Amniotic epithelial cell (primary cell): ENCODE data around the gene ORM2.
"Not testable (repeated sequence)": the region's sequence is repeated elsewhere in the genome, so short reads cannot be mapped to it uniquely, and the experiment has no call there.

Experiments used
- DNase-seq: peaks from one replicate; pipeline ENCODE4 v3.0.0-alpha.2; 2010; ENCODE audit warnings: low read depth

ORM2 gene

GRCh38 chr9:114314881-114315722 lies 14.6 kb upstream of the ORM2 start:
- DNase-seq, result no peak

DNA sequence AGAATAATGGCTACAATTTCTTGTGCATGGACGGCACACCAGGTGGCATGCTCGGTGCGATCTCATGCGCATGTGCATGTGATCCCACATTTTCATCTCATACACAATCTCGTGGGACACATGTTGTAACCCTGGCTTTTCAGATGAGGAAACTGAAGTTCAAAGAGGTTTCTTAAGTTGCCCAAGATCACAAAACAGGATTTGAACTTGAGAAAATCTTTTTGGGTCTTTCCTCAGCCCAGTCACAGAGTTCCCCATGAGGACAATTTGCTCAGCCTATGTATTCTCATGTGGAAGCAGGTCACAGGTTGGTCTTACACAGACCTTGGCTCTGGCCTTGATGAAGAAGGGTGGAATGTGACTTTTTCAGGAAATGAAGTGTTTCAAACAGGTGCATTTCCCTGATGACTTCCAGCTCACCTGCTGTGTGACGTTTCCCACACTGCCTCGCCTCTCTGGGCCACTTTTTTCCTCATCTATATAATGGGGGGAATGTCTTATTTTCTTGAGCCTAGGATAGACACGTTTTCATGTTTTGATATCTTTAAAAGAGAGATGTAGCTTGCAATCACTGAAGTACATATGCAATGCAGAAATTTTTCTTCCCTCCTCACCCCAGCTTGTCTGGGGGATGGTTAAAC lies 13.8 kb upstream of the ORM2 start:
- DNase-seq, result no peak

DNA sequence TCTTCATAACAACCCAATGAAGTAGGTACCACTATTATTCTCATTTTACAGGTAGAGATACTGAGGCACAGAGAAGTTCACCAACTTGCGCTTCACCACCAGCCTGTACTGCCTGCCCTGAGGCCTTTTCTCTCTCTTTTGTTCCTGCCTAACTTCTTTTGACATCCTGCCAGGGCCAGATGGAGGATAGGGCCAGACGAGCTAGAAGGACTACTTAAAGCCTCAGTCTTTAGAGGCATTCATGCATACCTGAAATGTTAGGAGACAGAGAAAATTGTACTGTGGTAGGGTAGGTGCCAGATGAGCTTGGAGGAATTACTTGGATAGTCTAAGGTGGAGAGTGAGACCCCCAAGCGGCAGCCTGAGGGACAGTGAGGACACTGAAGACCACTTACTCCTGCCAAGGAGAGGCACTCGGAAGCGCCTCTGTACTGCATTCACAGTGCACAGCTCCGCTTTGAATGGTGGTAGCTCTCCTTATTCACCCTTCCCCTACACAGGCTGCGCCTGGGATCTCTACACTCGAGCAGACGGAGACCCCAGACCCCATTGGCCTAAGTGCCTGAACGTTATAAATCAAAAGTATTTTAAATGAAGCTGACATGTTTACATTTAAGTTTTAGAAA lies 13.0 kb upstream of the ORM2 start:
- no peak for DNase-seq

GRCh38 chr9:114317665-114318357 lies 11.9 kb upstream of the ORM2 start:
- peak; percentile 84 for DNase-seq

DNA sequence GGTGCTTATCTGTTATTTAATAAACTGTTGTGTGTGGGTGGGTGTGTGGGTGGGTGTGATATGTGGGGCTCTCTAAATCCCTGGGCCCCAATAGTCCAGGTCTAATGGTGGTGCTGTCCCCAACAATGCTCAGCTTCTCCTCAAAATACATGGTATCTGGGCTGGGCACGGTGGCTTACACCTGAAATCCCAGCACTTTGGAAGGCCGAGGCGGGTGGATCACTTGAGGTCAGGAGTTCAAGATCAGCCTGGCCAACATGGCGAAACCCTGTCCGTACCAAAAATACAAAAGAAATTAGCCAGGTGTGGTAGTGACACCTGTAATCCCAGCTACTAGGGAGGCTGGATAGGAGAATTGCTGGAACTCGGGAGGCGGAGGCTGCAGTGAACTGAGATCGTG lies 11.3 kb upstream of the ORM2 start:
- no peak for DNase-seq

DNA sequence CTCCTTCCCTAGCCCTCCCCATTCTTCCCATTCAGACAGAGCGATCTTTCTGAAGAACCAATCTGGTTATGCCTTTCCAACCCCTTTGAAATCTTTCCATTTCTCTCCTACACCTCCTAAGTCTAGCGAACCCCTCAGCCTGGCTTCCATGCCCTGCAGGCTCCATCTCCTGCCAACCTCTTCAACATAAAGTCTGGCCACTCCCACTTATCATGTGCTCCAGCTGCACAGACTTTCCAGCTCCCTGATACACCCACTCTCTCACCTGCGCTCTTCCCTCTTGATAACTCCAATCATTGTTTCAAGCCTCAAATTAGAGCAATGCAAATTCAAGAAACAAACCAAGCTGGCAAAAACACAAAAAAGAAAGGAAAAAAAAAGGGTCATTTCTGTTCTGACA lies 10.5 kb upstream of the ORM2 start:
- DNase-seq, result no peak

GRCh38 chr9:114320710-114321109 lies 9.0 kb upstream of the ORM2 start:
- DNase-seq, result peak; percentile 85

DNA sequence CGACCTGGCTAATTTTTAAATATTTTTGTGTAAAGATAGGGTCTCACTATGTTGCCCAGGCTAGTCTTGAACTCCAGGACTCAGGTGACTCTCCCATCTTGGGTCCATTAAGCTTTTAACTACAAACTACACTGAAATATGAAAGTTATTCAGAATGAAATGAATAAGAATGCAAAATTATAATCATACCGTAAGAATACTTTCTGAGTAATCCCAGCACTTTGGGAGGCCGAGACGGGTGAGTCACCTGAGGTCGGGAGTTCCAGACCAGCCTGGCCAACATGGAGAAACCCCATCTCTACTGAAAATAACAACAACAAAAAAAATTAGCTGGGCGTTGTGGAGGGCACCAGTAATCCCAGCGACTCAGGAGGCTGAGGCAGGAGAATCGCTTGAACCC lies 7.9 kb upstream of the ORM2 start:
- DNase-seq, result peak; percentile 76

DNA sequence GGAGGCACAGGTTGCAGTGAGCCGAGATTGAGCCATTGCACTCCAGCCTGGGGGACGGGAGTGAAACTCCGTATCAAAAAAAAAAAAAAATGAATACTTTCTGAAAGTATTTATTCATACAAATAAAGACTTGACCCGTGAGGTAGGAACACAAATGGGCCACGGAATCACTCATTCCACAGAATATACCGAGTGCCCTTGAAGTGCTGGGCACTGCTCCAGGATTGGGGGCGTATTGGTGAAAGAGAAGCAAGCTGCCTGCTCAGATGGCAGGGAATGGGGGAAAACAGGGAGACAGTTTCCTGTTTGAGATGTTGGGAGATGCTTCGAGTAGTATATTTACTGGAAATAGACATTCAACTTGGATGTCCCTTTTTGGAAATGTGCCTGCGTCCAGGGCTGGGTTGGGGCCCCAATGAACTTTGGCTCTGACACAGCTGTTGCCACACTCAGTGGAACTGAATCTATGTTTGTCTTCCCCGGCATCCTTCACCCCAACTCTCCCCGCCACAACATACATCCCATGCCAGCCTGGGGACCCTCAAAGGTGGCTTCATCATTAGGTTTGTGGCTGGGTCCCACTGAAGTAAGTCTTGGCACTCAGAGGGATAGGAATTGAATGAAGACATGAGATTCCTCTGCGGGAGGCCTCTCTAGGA lies 7.4 kb upstream of the ORM2 start:
- DNase-seq, result not testable (repeated sequence)

DNA sequence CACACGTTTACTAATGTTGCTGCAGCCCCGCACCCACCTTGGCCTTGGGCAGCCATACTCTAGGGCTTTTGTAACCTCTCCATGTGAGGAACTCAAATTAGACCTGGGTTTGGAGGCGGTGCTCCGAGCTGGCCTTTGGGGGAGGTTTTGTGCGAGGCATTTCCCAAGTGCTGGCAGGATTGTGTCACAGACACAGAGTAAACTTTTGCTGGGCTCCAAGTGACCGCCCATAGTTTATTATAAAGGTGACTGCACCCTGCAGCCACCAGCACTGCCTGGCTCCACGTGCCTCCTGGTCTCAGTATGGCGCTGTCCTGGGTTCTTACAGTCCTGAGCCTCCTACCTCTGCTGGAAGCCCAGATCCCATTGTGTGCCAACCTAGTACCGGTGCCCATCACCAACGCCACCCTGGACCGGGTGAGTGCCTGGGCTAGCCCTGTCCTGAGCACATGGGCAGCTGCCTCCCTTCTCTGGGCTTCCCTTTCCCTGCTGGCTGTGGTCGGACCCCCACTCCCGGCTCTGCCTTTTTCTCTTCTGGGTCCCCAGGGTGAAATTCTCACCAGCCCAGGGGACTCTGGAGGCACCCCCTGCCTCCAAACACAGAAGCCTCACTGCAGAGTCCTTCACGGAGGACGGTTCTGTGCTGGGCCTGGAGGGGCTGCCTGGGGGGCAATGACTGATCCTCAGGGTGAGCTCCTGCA lies 6.7 kb upstream of the ORM2 start, which contains the start of gene ORM1:
ORM1 (plus strand) TSS at position 268 of the 701 bp plus-strand sequence; CDS start at position 304, 36 bp downstream.
- not testable (repeated sequence) for DNase-seq

DNA sequence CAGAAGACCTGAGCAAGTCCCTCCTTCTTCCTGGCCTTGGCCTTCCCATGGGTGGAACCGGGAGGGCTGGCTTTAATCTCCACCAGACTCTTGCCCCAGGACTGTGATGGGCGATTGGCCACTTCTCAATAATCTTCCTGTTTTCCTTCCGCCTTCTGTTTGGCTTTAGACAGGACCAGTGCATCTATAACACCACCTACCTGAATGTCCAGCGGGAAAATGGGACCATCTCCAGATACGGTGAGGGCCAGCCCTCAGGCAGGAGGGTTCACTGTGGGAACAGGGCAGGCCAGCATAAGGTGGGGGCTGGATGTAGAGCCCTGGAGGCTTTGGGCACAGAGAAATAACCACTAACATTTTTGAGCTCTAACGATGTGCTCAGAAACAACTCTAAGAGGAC lies 5.8 kb upstream of the ORM2 start:
- not testable (repeated sequence) for DNase-seq

GRCh38 chr9:114324492-114324891 lies 5.2 kb upstream of the ORM2 start:
- no peak for DNase-seq

GRCh38 chr9:114324965-114325364 lies 4.7 kb upstream of the ORM2 start:
- not testable (repeated sequence) for DNase-seq

DNA sequence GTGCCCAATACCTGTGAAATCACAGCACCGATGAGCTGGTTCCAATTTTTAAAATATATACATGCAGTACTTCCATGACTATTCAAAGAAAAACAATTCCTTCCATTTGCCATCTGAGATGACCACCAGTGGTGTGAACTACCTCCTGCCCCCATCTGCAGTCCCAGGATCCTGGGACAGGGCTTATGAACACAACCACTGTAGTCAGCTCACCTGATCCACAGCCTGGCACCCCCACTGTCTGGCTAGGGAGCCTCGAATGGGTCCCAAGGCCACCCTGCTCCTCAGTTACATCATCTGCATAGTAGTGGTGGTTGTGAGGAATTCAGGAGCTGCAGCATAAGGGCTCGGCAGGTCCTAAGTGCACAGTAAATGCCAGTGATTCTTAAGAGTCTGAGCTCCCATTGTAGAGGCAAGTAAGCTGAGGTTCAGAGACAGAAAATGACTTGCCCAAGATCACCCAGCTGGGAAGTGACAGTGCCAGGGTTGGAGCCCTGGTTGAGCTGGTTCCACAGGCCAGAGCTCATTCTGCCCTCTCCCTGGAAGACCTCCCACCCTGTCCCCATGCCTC lies 3.9 kb upstream of the ORM2 start:
- peak; percentile 27 for DNase-seq

GRCh38 chr9:114327749-114328148 lies 1.9 kb upstream of the ORM2 start:
- DNase-seq, result no peak

- not testable (repeated sequence) for DNase-seq
Observed at GRCh38 chr9:114328357-114328820, 1.3 kb upstream of the ORM2 start.

- not testable (repeated sequence) for DNase-seq
Observed at GRCh38 chr9:114328937-114329624, 588 bp upstream of the ORM2 start.

DNA sequence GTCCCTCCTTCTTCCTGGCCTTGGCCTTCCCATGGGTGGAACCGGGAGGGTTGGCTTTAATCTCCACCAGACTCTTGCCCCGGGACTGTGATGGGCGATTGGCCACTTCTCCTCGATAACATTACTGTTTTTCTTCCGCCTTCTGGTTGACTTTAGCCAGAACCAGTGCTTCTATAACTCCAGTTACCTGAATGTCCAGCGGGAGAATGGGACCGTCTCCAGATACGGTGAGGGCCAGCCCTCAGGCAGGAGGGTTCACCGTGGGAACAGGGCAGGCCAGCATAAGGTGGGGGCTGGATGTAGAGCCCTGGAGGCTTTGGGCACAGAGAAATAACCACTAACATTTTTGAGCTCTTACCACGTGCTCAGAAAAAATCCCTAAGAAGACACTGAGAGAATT lies 967 bp downstream of the ORM2 start:
- DNase-seq, result no peak

GRCh38 chr9:114331229-114332195 lies 1.8 kb downstream of the ORM2 start:
- not testable (repeated sequence) for DNase-seq
